ENCODE results near the gene TEX13C. TPM values are rescaled to one million over a fixed set of nuclear protein-coding genes. Genes with fewer than 3 reads are reported as not detected.

TEX13C gene
- total RNA-seq, 2 experiments from 2014 or later = not detected

DNA sequence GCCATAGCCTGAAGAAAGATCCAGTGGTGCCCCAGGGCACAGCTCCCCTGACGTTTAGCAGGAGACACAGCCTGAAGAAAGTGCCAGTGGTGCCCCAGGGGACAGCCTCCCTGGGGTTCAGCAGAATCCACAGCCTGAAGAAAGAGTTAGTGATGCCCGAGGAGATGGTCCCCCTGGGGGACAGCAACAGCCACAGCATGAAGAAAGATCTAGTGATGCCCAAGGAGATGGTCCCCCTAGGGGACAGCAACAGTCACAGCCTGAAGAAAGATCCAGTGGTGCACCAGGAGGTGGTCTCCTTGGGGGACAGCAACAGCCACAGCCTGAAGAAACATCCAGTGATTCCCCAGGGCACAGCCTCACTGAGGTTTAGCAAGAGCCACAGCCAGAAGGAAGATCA is 2.8 kb downstream of the TEX13C start:
- no peak for DNase-seq
- Mint-ChIP-seq H3K9me3 (no peaks in the 10 kb centered on the region), H3K27me3 (ENCODE audit: low read depth) (no peaks in the 10 kb centered on the region), H3K4me3 (no peak overlapping the region), H3K4me1 (ENCODE audit: low read depth) (no peaks in the 10 kb centered on the region), H3K27ac (no peak overlapping the region), H3K36me3 (ENCODE audit: low read depth) (no peaks in the 10 kb centered on the region)
- CTCF ChIA-PET = interaction anchor here (0.7 kb wide), 1 partner anchor 188 kb away, joined by 4 read pairs; no protein-coding TSS in a partner anchor
- intact Hi-C loops (cut with micrococcal nuclease) = no loop called here

DNA sequence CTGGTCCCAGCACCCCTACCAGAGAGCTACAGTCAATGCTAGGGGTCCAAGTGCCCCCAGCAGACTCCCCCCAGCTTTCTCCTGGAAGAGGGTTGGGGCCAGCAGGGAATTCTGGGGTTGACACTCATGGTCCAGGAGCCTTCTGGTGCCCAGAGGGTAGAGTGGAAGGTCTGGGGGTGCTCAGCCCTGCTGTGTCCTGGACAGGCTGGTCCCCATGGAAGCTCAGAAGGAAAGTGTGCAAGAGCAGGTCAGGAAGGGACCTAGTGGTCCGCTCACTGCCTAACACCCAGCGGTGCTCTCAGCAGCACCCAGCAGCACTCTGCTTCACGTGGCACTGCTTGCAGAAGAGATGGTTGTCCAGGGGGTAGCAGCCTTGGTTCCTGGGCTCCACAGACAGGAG is 6.9 kb downstream of the TEX13C start:
- Mint-ChIP-seq H3K9me3 (no peaks in the 10 kb centered on the region), H3K4me3 (no peak overlapping the region), H3K36me3 (ENCODE audit: low read depth) (no peaks in the 10 kb centered on the region), H3K27me3 (ENCODE audit: low read depth) (no peaks in the 10 kb centered on the region), H3K27ac (no peak overlapping the region), H3K4me1 (ENCODE audit: low read depth) (no peaks in the 10 kb centered on the region)
- CTCF ChIA-PET = no interaction called here
- DNase-seq = no peak
- intact Hi-C loops (cut with micrococcal nuclease) = no loop called here

DNA sequence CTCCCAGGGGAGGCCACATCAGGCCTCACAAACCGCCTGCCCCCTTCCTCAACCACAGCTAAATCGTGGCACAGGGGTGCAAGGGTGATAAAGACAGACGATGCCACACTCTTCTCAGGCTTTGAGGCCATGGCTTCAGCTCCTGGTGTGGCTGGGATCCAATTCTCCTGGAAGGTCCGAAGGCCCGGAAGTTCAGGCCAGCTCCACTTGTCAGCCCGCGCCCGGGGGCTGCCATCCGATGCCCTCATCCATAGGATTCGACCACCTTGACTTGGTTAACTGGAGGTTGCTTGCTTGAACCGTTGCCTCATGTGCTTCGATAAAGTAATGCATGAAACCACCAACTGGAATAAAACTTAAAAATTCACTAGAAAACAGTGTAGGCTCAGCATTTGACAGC is 8.2 kb downstream of the TEX13C start:
- H3K4me1 Mint-ChIP-seq (ENCODE audit: low read depth) = no peaks in the 10 kb centered on the region
- no peak overlapping the region for H3K27ac Mint-ChIP-seq
- intact Hi-C loops (cut with micrococcal nuclease) = no loop called here
- no peaks in the 10 kb centered on the region for H3K9me3 Mint-ChIP-seq
- no peaks in the 10 kb centered on the region for H3K27me3 Mint-ChIP-seq (ENCODE audit: low read depth)
- no peak overlapping the region for H3K4me3 Mint-ChIP-seq
- CTCF ChIA-PET = no interaction called here
- no peaks in the 10 kb centered on the region for H3K36me3 Mint-ChIP-seq (ENCODE audit: low read depth)
- no peak for DNase-seq

DNA sequence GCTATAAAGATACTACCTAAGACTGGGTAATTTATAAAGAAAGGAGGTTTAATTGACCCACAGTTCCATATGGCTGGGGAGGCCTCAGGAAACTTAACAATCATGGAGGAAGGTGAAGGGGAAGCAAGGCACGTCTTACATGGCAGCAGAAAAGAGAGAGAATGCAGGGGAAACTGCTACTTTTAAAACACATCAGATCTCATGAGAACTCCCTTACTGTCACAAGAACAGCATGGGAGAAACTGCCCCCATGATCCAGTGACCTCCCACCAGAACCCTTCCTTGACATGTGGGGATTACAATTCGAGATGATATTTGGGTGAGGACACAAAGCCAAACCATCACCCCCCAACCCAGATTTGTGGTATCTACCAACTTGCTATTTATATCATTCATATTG is 13.9 kb downstream of the TEX13C start:
- Mint-ChIP-seq H3K27ac (no peak overlapping the region), H3K9me3 (no peaks in the 10 kb centered on the region), H3K4me3 (no peak overlapping the region), H3K36me3 (ENCODE audit: low read depth) (no peaks in the 10 kb centered on the region), H3K27me3 (ENCODE audit: low read depth) (no peaks in the 10 kb centered on the region), H3K4me1 (ENCODE audit: low read depth) (no peaks in the 10 kb centered on the region)
- CTCF ChIA-PET = no interaction called here
- no peak for DNase-seq
- intact Hi-C loops (cut with micrococcal nuclease) = no loop called here

DNA sequence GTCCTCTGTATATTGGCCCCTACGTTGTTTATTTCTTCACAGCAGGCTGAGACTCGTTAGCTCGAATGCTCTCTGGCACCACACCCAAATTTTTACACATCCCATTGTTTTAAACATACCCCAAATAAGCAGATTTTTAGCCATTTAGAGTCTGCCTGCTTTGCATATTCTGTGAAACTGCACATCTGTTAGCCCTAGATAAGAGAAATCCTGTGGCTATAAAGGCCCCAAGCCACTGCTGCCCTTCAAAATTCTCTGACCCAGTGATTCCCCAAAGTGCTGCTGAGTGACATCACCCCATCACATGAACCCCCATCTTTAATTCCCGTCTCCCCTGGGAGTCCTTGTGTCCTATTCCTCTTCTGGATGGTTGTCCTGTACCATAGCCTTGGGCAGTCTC is 20.8 kb downstream of the TEX13C start:
- no peak overlapping the region for H3K27ac Mint-ChIP-seq
- DNase-seq = no peak
- no peaks in the 10 kb centered on the region for H3K27me3 Mint-ChIP-seq (ENCODE audit: low read depth)
- no peaks in the 10 kb centered on the region for H3K36me3 Mint-ChIP-seq (ENCODE audit: low read depth)
- CTCF ChIA-PET = no interaction called here
- intact Hi-C loops (cut with micrococcal nuclease) = no loop called here
- H3K4me1 Mint-ChIP-seq (ENCODE audit: low read depth) = no peaks in the 10 kb centered on the region
- H3K9me3 Mint-ChIP-seq = no peaks in the 10 kb centered on the region
- no peak overlapping the region for H3K4me3 Mint-ChIP-seq

DNA sequence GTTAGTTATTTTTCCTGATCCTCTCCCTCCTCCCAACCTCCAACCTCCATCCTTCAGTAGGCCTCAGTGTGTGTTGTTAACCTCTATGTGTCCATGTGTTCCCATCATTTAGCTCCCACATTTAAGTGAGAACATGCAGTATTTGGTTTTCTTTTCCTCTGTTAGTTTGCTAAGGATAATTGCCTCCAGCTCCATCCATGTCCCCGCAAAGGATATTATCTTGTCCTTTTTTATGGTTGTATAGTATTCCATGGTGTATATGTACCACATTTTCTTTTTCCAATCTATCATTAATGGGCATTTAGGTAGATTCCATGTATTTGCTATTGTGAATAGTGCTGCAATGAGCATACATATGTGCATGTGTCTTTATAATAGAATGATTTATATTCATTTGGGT is 54.5 kb downstream of the TEX13C start:
- no peaks in the 10 kb centered on the region for H3K4me1 Mint-ChIP-seq (ENCODE audit: low read depth)
- intact Hi-C loops (cut with micrococcal nuclease) = no loop called here
- no peaks in the 10 kb centered on the region for H3K36me3 Mint-ChIP-seq (ENCODE audit: low read depth)
- H3K9me3 Mint-ChIP-seq = no peaks in the 10 kb centered on the region
- CTCF ChIA-PET = no interaction called here
- H3K27me3 Mint-ChIP-seq (ENCODE audit: low read depth) = peaks cover 2% of the 10 kb centered on the region
- no peak overlapping the region for H3K4me3 Mint-ChIP-seq
- no peak for DNase-seq
- H3K27ac Mint-ChIP-seq = no peak overlapping the region
